H9 (cell line): Measurements from ENCODE around the gene EFTUD2. TPM values are rescaled to one million over a fixed set of nuclear protein-coding genes. Genes with fewer than 3 reads are reported as not detected.

ENCODE experiments used
- DNase-seq: peaks from one replicate; pipeline ENCODE4 v3.0.0-alpha.2; 2017
- H2AFZ ChIP-seq: one replicate; pipeline ENCODE4 v1.6.1; 2013; ENCODE audit warnings: mild to moderate bottlenecking, low read length, control low read depth, moderate library complexity
- H2AK5ac ChIP-seq: 2 replicates; pipeline ENCODE4 v1.6.1; 2013; ENCODE audit warnings: low read length, control low read depth, mixed read lengths; ENCODE audit not compliant: insufficient read length
- H2BK120ac ChIP-seq: one replicate; pipeline ENCODE4 v1.6.1; 2013; ENCODE audit warnings: low read depth, mild to moderate bottlenecking, low read length, control low read depth, inconsistent platforms; ENCODE audit not compliant: poor library complexity, severe bottlenecking
- H2BK12ac ChIP-seq: 2 replicates; pipeline ENCODE4 v1.6.1; 2013; ENCODE audit warnings: low read length, control low read depth, mixed read lengths, low read depth; ENCODE audit not compliant: insufficient read length
- H2BK15ac ChIP-seq: 2 replicates; pipeline ENCODE4 v1.6.1; 2013; ENCODE audit warnings: low read depth, low read length, control low read depth
- H2BK20ac ChIP-seq: one replicate; pipeline ENCODE4 v1.6.1; 2013; ENCODE audit warnings: low read depth, mild to moderate bottlenecking, low read length, control low read depth, inconsistent platforms; ENCODE audit not compliant: poor library complexity, severe bottlenecking
- H2BK5ac ChIP-seq: 2 replicates; pipeline ENCODE4 v1.6.1; 2013; ENCODE audit warnings: low read length, control low read depth, mixed read lengths; ENCODE audit not compliant: insufficient read length
- H3K14ac ChIP-seq: 2 replicates; pipeline ENCODE4 v1.6.1; 2013; ENCODE audit warnings: low read length, control low read depth; ENCODE audit not compliant: insufficient read depth
- H3K18ac ChIP-seq: 2 replicates; pipeline ENCODE4 v1.6.1; 2013; ENCODE audit warnings: low read depth, mild to moderate bottlenecking, mixed read lengths, low read length, control low read depth; ENCODE audit not compliant: insufficient read length
- H3K23ac ChIP-seq: 2 replicates; pipeline ENCODE4 v1.6.1; 2013; ENCODE audit warnings: low read length, control low read depth, mixed read lengths, low read depth; ENCODE audit not compliant: insufficient read length
- H3K23me2 ChIP-seq: 2 replicates; pipeline ENCODE4 v1.6.1; 2013; ENCODE audit warnings: low read depth, mild to moderate bottlenecking, mixed read lengths, low read length, control low read depth; ENCODE audit not compliant: insufficient read length, poor library complexity, severe bottlenecking
- H3K27ac ChIP-seq: 2 replicates; pipeline ENCODE4 v1.5.1; 2013; ENCODE audit warnings: low read length, control low read depth, mixed read lengths, low read depth; ENCODE audit not compliant: insufficient read length
- H3K27me3 ChIP-seq: 2 replicates; pipeline ENCODE4 v1.6.1; 2013; ENCODE audit warnings: low read length, control low read depth, inconsistent platforms; ENCODE audit not compliant: insufficient read depth
- H3K4ac ChIP-seq: 2 replicates; pipeline ENCODE4 v1.6.1; 2013; ENCODE audit warnings: low read depth, mild to moderate bottlenecking, control low read depth, inconsistent platforms, low read length, moderate library complexity
- H3K4me1 ChIP-seq: 2 replicates; pipeline ENCODE4 v1.6.1; 2013; ENCODE audit warnings: low read length, control low read depth, inconsistent platforms; ENCODE audit not compliant: insufficient read depth
- H3K4me2 ChIP-seq: 2 replicates; pipeline ENCODE4 v1.6.1; 2013; ENCODE audit warnings: low read length, control low read depth, mixed read lengths; ENCODE audit not compliant: insufficient read length, insufficient read depth
- H3K56ac ChIP-seq: 2 replicates; pipeline ENCODE4 v1.6.1; 2013; ENCODE audit warnings: low read depth, mild to moderate bottlenecking, mixed read lengths, low read length, control low read depth; ENCODE audit not compliant: insufficient read length
- H3K79me1 ChIP-seq: 2 replicates; pipeline ENCODE4 v1.6.1; 2013; ENCODE audit warnings: low read depth, mild to moderate bottlenecking, moderate library complexity, low read length, control low read depth, inconsistent platforms; ENCODE audit not compliant: insufficient read depth, poor library complexity, severe bottlenecking
- H3K79me2 ChIP-seq: 2 replicates; pipeline ENCODE4 v1.6.1; 2013; ENCODE audit warnings: low read length, control low read depth, inconsistent platforms; ENCODE audit not compliant: insufficient read depth
- H3K9ac ChIP-seq: 2 replicates; pipeline ENCODE4 v1.6.1; 2013; ENCODE audit warnings: low read length, control low read depth, mixed read lengths; ENCODE audit not compliant: insufficient read length; ENCODE audit errors: extremely low read depth
- H3K9me3 ChIP-seq: one replicate; pipeline ENCODE4 v1.6.1; 2013; ENCODE audit warnings: low read depth, low read length, inconsistent platforms; ENCODE audit not compliant: control insufficient read depth
- H3T11ph ChIP-seq: one replicate; pipeline ENCODE4 v1.6.1; 2013; ENCODE audit warnings: mild to moderate bottlenecking, low read length, control low read depth, inconsistent platforms
- H4K20me1 ChIP-seq: one replicate; pipeline ENCODE4 v1.6.1; 2013; ENCODE audit not compliant: control insufficient read depth, insufficient read length, insufficient read depth
- H4K5ac ChIP-seq: 2 replicates; pipeline ENCODE4 v1.6.1; 2013; ENCODE audit warnings: low read depth, mild to moderate bottlenecking, mixed read lengths, low read length, control low read depth; ENCODE audit not compliant: insufficient read length
- H4K8ac ChIP-seq: replicated peaks from 2 replicates; pipeline ENCODE4 v1.6.1; 2013; ENCODE audit warnings: low read length, control low read depth, mixed read lengths, low read depth; ENCODE audit not compliant: insufficient read length
- H4K91ac ChIP-seq: 2 replicates; pipeline ENCODE4 v1.6.1; 2013; ENCODE audit warnings: low read depth, mild to moderate bottlenecking, moderate library complexity, mixed read lengths, low read length, control low read depth; ENCODE audit not compliant: insufficient read length
- H3K27ac Mint-ChIP-seq, 3 experiments: 2 replicates in 2 of 3; 3 replicates in 1 of 3; pipeline ENCODE4 v1.8.0; 2020 to 2021; ENCODE audit warnings: mixed read lengths in 3 of 3, mild to moderate bottlenecking in 1 of 3, moderate library complexity in 1 of 3
- H3K27me3 Mint-ChIP-seq: 2 replicates; pipeline ENCODE4 v1.8.0; 2021; ENCODE audit warnings: low read depth, mild to moderate bottlenecking, moderate library complexity, mixed read lengths
- H3K36me3 Mint-ChIP-seq, 3 experiments: 2 replicates in 2 of 3; 3 replicates in 1 of 3; pipeline ENCODE4 v1.8.0; 2020 to 2021; ENCODE audit warnings: low read depth in 3 of 3, mixed read lengths in 3 of 3; ENCODE audit not compliant: insufficient read depth in 1 of 3
- H3K4me1 Mint-ChIP-seq, 2 experiments: 2 replicates each; pipeline ENCODE4 v1.8.0; 2020; ENCODE audit warnings: mixed read lengths in 2 of 2
- H3K4me3 Mint-ChIP-seq, 2 experiments: 2 replicates in 1 of 2; 3 replicates in 1 of 2; pipeline ENCODE4 v1.8.0; 2020 to 2021; ENCODE audit warnings: mild to moderate bottlenecking in 2 of 2, mixed read lengths in 2 of 2, moderate library complexity in 1 of 2
- H3K9me3 Mint-ChIP-seq, 2 experiments: 2 replicates in 1 of 2; 3 replicates in 1 of 2; pipeline ENCODE4 v1.8.0; 2020; ENCODE audit warnings: mild to moderate bottlenecking in 2 of 2, mixed read lengths in 2 of 2, moderate library complexity in 1 of 2
- WGBS: extraction: QIAGEN DNeasy Blood & Tissue Kit; methylation state at CpG from one replicate; pipeline ENCODE4 v1.1.7; 2013; ENCODE audit warnings: missing lambda C conversion rate, low lambda C conversion rate, mixed read lengths; ENCODE audit not compliant: insufficient read length; ENCODE audit errors: extremely low coverage; 5-methylcytosine and 5-hydroxymethylcytosine counted together
- total RNA-seq: library from RNA; stranded (reverse); gene quantifications from 2 replicates; pipeline ENCODE4 v1.2.1, GENCODE V29; 2021
- TF ChIP-seq, protein P1 (sequence below): fragments of 200-600 bp; sonication (generic); conservative IDR thresholded peaks from 3 replicates; pipeline ENCODE4 v1.8.0; 2021; ENCODE audit warnings: antibody characterized with exemption, mild to moderate bottlenecking

Gene EFTUD2
- total RNA-seq, 1 experiment from 2014 or later = 150 TPM

- DNase-seq = peak; percentile 73
- Mint-ChIP-seq H3K27me3 (peaks cover 3% of the 10 kb centered on the region), H3K36me3 (peaks cover 0 to 8% (median 0%) of the 10 kb centered on the region in 3 experiments; a peak in 2 of 7 replicates), H3K27ac (peak overlapping the region; percentile 61 to 100 (median 76); a peak in 6 of 7 replicates), H3K4me3 (peak overlapping the region; percentile 84 to 97), H3K4me1 (peaks cover 27 to 42% of the 10 kb centered on the region in 2 experiments), H3K9me3 (peaks cover 0 to 7% of the 10 kb centered on the region in 2 experiments; a peak in 3 of 5 replicates)
- no CpG with 5 or more reads among the region's 58 CpGs for WGBS
- no peak overlapping the region for H4K91ac ChIP-seq
- no peak overlapping the region for H3T11ph ChIP-seq
- no peak overlapping the region for H2BK12ac ChIP-seq
- H3K79me1 ChIP-seq = no peaks in the 10 kb centered on the region
- no peak overlapping the region for H2AFZ ChIP-seq
- no peak overlapping the region; the same call in 1 of the 2 replicates for H2BK15ac ChIP-seq
- H3K23me2 ChIP-seq = peaks cover 8% of the 10 kb centered on the region
- peak overlapping the region; percentile 1 for H2BK120ac ChIP-seq
- no peak overlapping the region for H4K8ac ChIP-seq
- H4K5ac ChIP-seq = no peak overlapping the region
- TF ChIP-seq, protein P1, sequence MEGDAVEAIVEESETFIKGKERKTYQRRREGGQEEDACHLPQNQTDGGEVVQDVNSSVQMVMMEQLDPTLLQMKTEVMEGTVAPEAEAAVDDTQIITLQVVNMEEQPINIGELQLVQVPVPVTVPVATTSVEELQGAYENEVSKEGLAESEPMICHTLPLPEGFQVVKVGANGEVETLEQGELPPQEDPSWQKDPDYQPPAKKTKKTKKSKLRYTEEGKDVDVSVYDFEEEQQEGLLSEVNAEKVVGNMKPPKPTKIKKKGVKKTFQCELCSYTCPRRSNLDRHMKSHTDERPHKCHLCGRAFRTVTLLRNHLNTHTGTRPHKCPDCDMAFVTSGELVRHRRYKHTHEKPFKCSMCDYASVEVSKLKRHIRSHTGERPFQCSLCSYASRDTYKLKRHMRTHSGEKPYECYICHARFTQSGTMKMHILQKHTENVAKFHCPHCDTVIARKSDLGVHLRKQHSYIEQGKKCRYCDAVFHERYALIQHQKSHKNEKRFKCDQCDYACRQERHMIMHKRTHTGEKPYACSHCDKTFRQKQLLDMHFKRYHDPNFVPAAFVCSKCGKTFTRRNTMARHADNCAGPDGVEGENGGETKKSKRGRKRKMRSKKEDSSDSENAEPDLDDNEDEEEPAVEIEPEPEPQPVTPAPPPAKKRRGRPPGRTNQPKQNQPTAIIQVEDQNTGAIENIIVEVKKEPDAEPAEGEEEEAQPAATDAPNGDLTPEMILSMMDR = no peak
- H3K4ac ChIP-seq = no peak overlapping the region
- H3K27ac ChIP-seq = peak overlapping the region; percentile 84
- H3K4me1 ChIP-seq = no peaks in the 10 kb centered on the region; the same call in 1 of the 2 replicates
- H3K18ac ChIP-seq = peak overlapping the region; percentile 60
- H3K14ac ChIP-seq = peak overlapping the region; percentile 84
- no peaks in the 10 kb centered on the region for H3K27me3 ChIP-seq
- H4K20me1 ChIP-seq = no peaks in the 10 kb centered on the region
- H3K4me2 ChIP-seq = peak overlapping the region; percentile 68
- H3K56ac ChIP-seq = no peak overlapping the region
- H2AK5ac ChIP-seq = peak overlapping the region; percentile 86
- no peak overlapping the region for H2BK20ac ChIP-seq
- no peak overlapping the region for H3K23ac ChIP-seq
- H2BK5ac ChIP-seq = no peak overlapping the region
- no peaks in the 10 kb centered on the region for H3K9me3 ChIP-seq
- peaks cover 30% of the 10 kb centered on the region; the same call in 1 of the 2 replicates for H3K79me2 ChIP-seq
- H3K9ac ChIP-seq = peak overlapping the region; percentile 79
These were observed 68.6 kb downstream of the EFTUD2 start for GRCh38 chr17:44830359-44831288.
